RWPE2 (cell line): ENCODE data around the gene CDK17.

ENCODE experiments used
- ATAC-seq: fragments of 200-7000 bp; cut with Tn5 transposase; 3 replicates; pipeline ENCODE4 v1.9.1; 2021; ENCODE audit warnings: low read depth
- DNase-seq: peaks from one replicate; pipeline ENCODE4 v3.0.0-alpha.2; 2020; ENCODE audit warnings: low spot score
- H3K27ac ChIP-seq: fragments of 450-650 bp; 2 replicates; pipeline ENCODE4 v1.5.1; 2017; ENCODE audit warnings: mild to moderate bottlenecking; ENCODE audit not compliant: poor library complexity, severe bottlenecking
- H3K27me3 ChIP-seq: fragments of 250-450 bp; sonication (Bioruptor Pico); 2 replicates; pipeline ENCODE4 v1.5.1; 2021; ENCODE audit warnings: mild to moderate bottlenecking, moderate library complexity; ENCODE audit not compliant: insufficient read depth, poor library complexity, severe bottlenecking
- H3K36me3 ChIP-seq: fragments of 250-450 bp; sonication (Bioruptor Pico); 2 replicates; pipeline ENCODE4 v1.5.1; 2020; ENCODE audit warnings: low read depth, mild to moderate bottlenecking, moderate library complexity
- H3K4me1 ChIP-seq: fragments of 250-450 bp; sonication (Bioruptor Pico); 2 replicates; pipeline ENCODE4 v1.5.1; 2021; ENCODE audit warnings: mild to moderate bottlenecking, moderate library complexity; ENCODE audit not compliant: insufficient read depth, poor library complexity, severe bottlenecking
- H3K4me3 ChIP-seq: fragments of 250-450 bp; sonication (Bioruptor Pico); 2 replicates; pipeline ENCODE4 v1.5.1; 2021; ENCODE audit warnings: mild to moderate bottlenecking, moderate library complexity; ENCODE audit not compliant: severe bottlenecking
- H3K9me3 ChIP-seq: fragments of 250-450 bp; sonication (Bioruptor Pico); 2 replicates; pipeline ENCODE4 v1.5.1; 2021; ENCODE audit warnings: mild to moderate bottlenecking, moderate library complexity; ENCODE audit not compliant: severe bottlenecking
- TF ChIP-seq, protein P1 (sequence below): fragments of 450-650 bp; IDR thresholded peaks from one replicate; pipeline ENCODE4 v1.5.1; 2017; ENCODE audit warnings: mild to moderate bottlenecking, moderate library complexity; ENCODE audit not compliant: poor library complexity, severe bottlenecking

The CDK17 gene

DNA sequence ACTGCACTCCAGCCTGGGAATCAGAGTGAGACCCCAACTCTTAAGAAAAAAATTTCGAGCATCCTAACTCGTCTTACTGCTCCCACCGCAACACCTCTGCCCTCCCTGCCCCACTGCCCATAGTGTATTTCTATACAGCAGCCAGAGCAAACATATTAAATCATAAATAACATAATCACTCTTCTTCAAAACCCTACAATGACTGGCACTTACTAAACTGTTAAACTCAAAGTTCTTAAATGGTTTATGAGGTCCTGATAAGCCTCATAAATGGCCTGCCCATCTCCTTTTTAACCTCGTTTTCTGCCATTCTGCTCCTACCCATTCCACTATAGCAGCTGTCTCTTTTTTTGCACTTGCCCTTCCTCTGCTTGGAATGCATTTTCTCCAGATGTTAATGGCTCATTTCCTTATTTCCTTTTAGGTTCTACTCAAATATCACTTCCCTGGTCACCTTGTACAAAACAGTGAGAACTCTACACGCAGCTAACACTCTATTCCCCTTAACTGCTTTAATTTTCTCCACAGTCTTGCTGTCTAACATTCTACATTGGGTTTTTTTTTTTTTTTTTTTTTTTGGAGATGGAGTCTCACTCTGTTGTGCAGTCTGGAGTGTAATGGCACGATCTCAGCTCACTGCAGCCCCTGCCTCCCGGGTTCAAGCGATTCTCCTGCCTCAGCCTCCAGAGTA is 45.2 kb downstream of the CDK17 start:
- peaks cover 8% of the 10 kb centered on the region for H3K4me1 ChIP-seq

DNA sequence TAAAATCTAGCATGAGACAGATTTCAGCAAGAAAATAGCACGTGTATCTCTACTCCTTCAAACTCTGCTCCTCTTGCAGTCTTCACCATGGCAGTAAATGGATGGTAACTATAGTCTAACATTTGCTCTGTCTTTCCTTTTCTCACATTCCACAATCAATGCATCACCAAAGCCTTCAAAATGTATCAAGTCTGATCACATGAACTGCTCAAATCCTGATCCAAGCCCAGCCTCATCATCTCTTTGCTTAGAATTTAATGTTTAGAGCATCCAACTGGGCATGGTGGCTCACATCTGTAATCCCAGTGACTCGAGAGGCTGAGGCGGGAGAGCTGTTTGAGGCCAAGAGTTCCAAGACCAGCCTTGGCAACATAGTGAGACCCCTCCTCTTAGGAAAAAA is 45.9 kb downstream of the CDK17 start:
- H3K27ac ChIP-seq: no peak overlapping the region
- H3K4me3 ChIP-seq: no peak overlapping the region
- TF ChIP-seq, protein P1, sequence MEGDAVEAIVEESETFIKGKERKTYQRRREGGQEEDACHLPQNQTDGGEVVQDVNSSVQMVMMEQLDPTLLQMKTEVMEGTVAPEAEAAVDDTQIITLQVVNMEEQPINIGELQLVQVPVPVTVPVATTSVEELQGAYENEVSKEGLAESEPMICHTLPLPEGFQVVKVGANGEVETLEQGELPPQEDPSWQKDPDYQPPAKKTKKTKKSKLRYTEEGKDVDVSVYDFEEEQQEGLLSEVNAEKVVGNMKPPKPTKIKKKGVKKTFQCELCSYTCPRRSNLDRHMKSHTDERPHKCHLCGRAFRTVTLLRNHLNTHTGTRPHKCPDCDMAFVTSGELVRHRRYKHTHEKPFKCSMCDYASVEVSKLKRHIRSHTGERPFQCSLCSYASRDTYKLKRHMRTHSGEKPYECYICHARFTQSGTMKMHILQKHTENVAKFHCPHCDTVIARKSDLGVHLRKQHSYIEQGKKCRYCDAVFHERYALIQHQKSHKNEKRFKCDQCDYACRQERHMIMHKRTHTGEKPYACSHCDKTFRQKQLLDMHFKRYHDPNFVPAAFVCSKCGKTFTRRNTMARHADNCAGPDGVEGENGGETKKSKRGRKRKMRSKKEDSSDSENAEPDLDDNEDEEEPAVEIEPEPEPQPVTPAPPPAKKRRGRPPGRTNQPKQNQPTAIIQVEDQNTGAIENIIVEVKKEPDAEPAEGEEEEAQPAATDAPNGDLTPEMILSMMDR: no peak

More for the DNA sequence above, 45.2 kb downstream of the CDK17 start:
- Histone ChIP-seq H3K9me3 (no peaks in the 10 kb centered on the region), H3K4me3 (no peak overlapping the region), H3K36me3 (no peaks in the 10 kb centered on the region; the same call in 1 of the 2 replicates), H3K27ac (no peak overlapping the region), H3K27me3 (no peaks in the 10 kb centered on the region)
- ATAC-seq (0 out of 3 replicates have a peak, but pooled peaks have one; percentile 11), DNase-seq (no peak)
- TF ChIP-seq, protein P1: no peak

DNA sequence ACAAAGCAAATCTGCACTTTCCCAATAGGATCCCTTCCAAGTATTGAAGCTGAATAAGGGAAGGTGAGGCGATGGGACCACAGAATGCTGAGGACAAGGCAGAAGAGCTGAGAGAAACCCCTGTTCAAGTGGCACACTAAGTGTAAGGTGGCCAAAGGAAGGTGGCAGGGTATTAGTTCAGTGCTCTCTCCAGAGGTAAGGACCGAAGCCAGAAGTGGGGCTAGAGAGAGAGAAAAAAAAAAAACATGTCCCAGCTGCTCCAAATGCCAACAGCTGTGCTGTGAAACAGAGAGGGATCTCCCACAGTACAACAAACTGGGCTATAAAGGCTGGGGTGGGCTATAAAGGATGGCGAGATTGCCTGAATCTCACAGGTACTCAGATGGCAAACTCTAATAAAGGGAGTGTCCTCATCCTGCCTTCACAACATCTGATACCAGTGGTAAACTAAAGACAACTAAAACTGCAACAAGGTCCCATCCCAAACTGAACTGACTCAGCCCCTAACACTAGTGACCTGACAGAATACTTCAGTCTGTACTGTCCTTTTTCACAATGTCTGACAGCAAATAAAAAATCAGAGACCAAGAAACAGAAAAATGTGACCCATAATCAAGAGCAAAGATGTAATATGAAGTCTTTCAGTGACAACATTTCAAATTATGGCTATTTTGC is 47.9 kb downstream of the CDK17 start:
- ATAC-seq: no peak; the same call in 2 of the 3 replicates
- H3K27ac ChIP-seq: no peak overlapping the region
- no peaks in the 10 kb centered on the region for H3K27me3 ChIP-seq
- no peak overlapping the region for H3K4me3 ChIP-seq
- no peaks in the 10 kb centered on the region; the same call in 1 of the 2 replicates for H3K36me3 ChIP-seq
- no peaks in the 10 kb centered on the region for H3K9me3 ChIP-seq
- H3K4me1 ChIP-seq: peaks cover 8% of the 10 kb centered on the region
- DNase-seq: no peak
- TF ChIP-seq, protein P1: no peak

More for the DNA sequence above, 45.9 kb downstream of the CDK17 start:
- peak; percentile 49 for ATAC-seq
- Histone ChIP-seq H3K36me3 (no peaks in the 10 kb centered on the region; the same call in 1 of the 2 replicates), H3K9me3 (no peaks in the 10 kb centered on the region), H3K27me3 (no peaks in the 10 kb centered on the region), H3K4me1 (peaks cover 8% of the 10 kb centered on the region)
- no peak for DNase-seq

DNA sequence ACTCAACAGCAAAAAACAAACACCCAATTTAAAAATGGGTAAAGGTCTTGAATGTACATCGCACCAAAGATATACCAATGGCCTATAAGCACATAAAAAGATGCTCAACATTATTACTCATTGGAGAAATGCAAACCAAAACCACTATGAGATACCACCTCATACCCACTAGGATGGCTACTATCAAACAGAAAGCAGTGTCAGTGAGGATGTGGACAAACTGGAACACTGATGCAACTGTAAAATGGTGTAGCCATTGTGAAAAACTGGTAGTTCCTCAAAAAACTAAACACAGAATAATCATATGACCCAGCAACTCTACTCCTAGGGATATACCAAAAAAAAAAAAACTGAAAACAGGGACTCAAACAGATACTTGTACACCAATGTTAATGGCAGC is 49.3 kb downstream of the CDK17 start:
- no peak overlapping the region for H3K27ac ChIP-seq
- peaks cover 7% of the 10 kb centered on the region for H3K4me1 ChIP-seq
- no peaks in the 10 kb centered on the region for H3K27me3 ChIP-seq
- H3K9me3 ChIP-seq: peaks cover under 1% of the 10 kb centered on the region
- ATAC-seq: no peak
- peaks cover 9% of the 10 kb centered on the region for H3K36me3 ChIP-seq
- H3K4me3 ChIP-seq: no peak overlapping the region
- DNase-seq: no peak
- TF ChIP-seq, protein P1: no peak
